Activated T-cell treated with anti-CD3 and anti-CD28 coated beads, Interleukin-2, amount 50 U/mL, for 1 hour (primary cell): ENCODE results near the gene ME3.
"Not testable (repeated sequence)": the region's sequence is repeated elsewhere in the genome, so short reads cannot be mapped to it uniquely, and the experiment has no call there.

ENCODE experiments used
- DNase-seq: peaks from one replicate; pipeline ENCODE4 v3.0.0-alpha.2; 2020

ME3 gene

GRCh38 chr11:86551288-86552092 lies 120.9 kb downstream of the ME3 start:
- no peak for DNase-seq

GRCh38 chr11:86550757-86551156 lies 121.7 kb downstream of the ME3 start:
- no peak for DNase-seq

GRCh38 chr11:86548271-86548917 lies 124.0 kb downstream of the ME3 start:
- no peak for DNase-seq

- no peak for DNase-seq
Observed at GRCh38 chr11:86547727-86548126, 124.7 kb downstream of the ME3 start.

- DNase-seq = not testable (repeated sequence)
Observed at GRCh38 chr11:86541299-86541698, 131.1 kb downstream of the ME3 start.

GRCh38 chr11:86538223-86538548 lies 134.2 kb downstream of the ME3 start:
- DNase-seq = no peak

GRCh38 chr11:86537541-86538222 lies 134.7 kb downstream of the ME3 start:
- DNase-seq = no peak

GRCh38 chr11:86535773-86536172 lies 136.6 kb downstream of the ME3 start:
- no peak for DNase-seq

GRCh38 chr11:86524620-86525352 lies 147.6 kb downstream of the ME3 start:
- DNase-seq = no peak

GRCh38 chr11:86523738-86524619 lies 148.4 kb downstream of the ME3 start:
- no peak for DNase-seq

- DNase-seq = not testable (repeated sequence)
Observed at GRCh38 chr11:86522512-86522911, 149.9 kb downstream of the ME3 start.

GRCh38 chr11:86519064-86519911 lies 153.1 kb downstream of the ME3 start:
- no peak for DNase-seq

- DNase-seq = no peak
Observed at GRCh38 chr11:86518211-86518610, 154.2 kb downstream of the ME3 start.

- no peak for DNase-seq
Observed at GRCh38 chr11:86517557-86517956, 154.9 kb downstream of the ME3 start.

- DNase-seq = no peak
Observed at GRCh38 chr11:86515297-86516094, 156.9 kb downstream of the ME3 start.

- DNase-seq = no peak
Observed at GRCh38 chr11:86514453-86514852, 158.0 kb downstream of the ME3 start.

GRCh38 chr11:86513746-86514373 lies 158.6 kb downstream of the ME3 start:
- DNase-seq = no peak

GRCh38 chr11:86513138-86513537 lies 159.3 kb downstream of the ME3 start:
- no peak for DNase-seq

- DNase-seq = no peak
Observed at GRCh38 chr11:86511086-86511551, 161.3 kb downstream of the ME3 start.

- DNase-seq = no peak
Observed at GRCh38 chr11:86510674-86511073, 161.7 kb downstream of the ME3 start.
